Testis (tissue), 2 donors: ENCODE measurements around the gene PAK5.

ENCODE experiments used
- POLR2A ChIP-seq: fragments of 450-650 bp; IDR thresholded peaks from one replicate; pipeline ENCODE4 v1.6.1; 2017; ENCODE audit warnings: antibody characterized with exemption, mild to moderate bottlenecking, moderate library complexity
- TF ChIP-seq, protein P1 (sequence below), 3 experiments: fragments of 450-650 bp in 2 of 3; fragments of 200-600 bp in 1 of 3; sonication (generic) in 1 of 3; IDR thresholded peaks; one replicate each; pipeline ENCODE4 v1.5.1; 2016 to 2019; ENCODE audit warnings: antibody characterized with exemption in 3 of 3, mild to moderate bottlenecking in 2 of 3, moderate library complexity in 1 of 3

DNA sequence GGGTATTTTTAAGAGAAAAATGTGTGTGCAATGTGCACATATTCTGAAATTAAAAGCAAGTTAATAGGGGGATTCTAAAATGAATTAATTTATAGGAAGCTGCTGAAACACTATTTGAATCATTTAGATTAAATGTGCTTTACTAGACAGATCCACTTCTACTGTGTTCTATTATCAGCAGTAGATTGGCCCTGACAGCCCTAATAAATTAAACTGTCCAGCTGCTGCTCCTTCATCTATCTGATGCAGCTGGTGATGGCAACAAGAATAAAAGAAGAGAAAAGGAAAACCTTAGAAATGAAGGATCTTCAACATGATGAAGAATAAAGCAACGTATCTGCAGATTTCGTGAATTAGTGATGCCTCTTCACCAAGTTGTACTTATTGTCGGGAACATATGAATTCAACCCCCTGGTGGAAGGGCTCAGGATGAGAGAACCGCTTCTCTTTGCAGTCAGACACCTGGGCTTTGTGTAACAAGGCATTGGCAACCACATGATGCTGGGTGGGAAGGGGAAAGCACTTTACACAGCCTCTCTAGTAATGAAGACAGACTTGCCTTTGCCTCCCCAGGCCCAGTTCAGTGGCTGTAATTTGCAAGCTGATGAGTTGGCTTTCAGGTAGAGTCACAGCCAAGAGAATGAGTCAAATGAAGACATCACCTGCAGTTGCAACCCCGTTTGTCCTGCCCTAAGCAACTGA is 230.1 kb downstream of the PAK5 start:
- TF ChIP-seq, protein P1, sequence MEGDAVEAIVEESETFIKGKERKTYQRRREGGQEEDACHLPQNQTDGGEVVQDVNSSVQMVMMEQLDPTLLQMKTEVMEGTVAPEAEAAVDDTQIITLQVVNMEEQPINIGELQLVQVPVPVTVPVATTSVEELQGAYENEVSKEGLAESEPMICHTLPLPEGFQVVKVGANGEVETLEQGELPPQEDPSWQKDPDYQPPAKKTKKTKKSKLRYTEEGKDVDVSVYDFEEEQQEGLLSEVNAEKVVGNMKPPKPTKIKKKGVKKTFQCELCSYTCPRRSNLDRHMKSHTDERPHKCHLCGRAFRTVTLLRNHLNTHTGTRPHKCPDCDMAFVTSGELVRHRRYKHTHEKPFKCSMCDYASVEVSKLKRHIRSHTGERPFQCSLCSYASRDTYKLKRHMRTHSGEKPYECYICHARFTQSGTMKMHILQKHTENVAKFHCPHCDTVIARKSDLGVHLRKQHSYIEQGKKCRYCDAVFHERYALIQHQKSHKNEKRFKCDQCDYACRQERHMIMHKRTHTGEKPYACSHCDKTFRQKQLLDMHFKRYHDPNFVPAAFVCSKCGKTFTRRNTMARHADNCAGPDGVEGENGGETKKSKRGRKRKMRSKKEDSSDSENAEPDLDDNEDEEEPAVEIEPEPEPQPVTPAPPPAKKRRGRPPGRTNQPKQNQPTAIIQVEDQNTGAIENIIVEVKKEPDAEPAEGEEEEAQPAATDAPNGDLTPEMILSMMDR (IDR thresholded peaks at IDR 0.05): no peak
- TF ChIP-seq POLR2A: no peak
